HCT116 (cell line): ENCODE results near the gene HMSD. TPM values are rescaled to one million over a fixed set of nuclear protein-coding genes. Genes with fewer than 3 reads are reported as not detected.
A peak's percentile ranks its signal among the peaks of the same experiment; 100 is the strongest.

Experiments
- ATAC-seq: fragments of 200-7000 bp; cut with Tn5 transposase; 2 replicates; pipeline ENCODE4 v1.9.1; 2020; ENCODE audit warnings: mild to moderate bottlenecking, moderate library complexity
- BruUV-seq: library from RNA; stranded (reverse); fragments of 400-500 nt; replicated peaks from 2 replicates; lab custom pipeline; 2021; lab: Mats Ljungman, UMichigan
- CTCF ChIA-PET: fragments of 300-600 bp; sonication (Branson Sonifier 250); formaldehyde crosslinking; loops from one replicate; lab custom pipeline; 2021; ENCODE audit warnings: antibody characterized with exemption; lab: Charles Lee
- POLR2A ChIA-PET: fragments of 300-600, 350-600 bp; sonication (Branson Sonifier 250); formaldehyde crosslinking; loops from one replicate; lab custom pipeline; 2021; ENCODE audit warnings: antibody characterized with exemption; lab: Charles Lee
- RAD21 ChIA-PET, 2 experiments: fragments of 300-600 bp; sonication (Branson Sonifier 250); formaldehyde crosslinking; loops; one replicate each; lab custom pipeline; 2023; ENCODE audit warnings: low total read pairs in 2 of 2; ENCODE audit not compliant: uncharacterized antibody in 2 of 2, unreplicated experiment in 2 of 2, low non-redundant PET in 1 of 2; lab: Charles Lee
- DNase-seq: peaks from one replicate; pipeline ENCODE4 v3.0.0-alpha.2; 2010; ENCODE audit warnings: low read depth, low spot score
- H2AFZ ChIP-seq: fragments of 200-600 bp; shearing (Covaris generic), sonication (generic); 2 replicates; pipeline ENCODE4 v1.6.1; 2017; ENCODE audit warnings: low read depth, mixed run types, mixed read lengths, antibody characterized with exemption, low read length; ENCODE audit not compliant: poor library complexity, severe bottlenecking
- H3K27ac ChIP-seq: 2 replicates; pipeline ENCODE4 v1.5.1; 2012; ENCODE audit warnings: low read depth, low read length
- H3K27me3 ChIP-seq: fragments of 200-600 bp; sonication (generic); 2 replicates; pipeline ENCODE4 v1.6.1; 2016; ENCODE audit warnings: mixed run types, low read length, mixed read lengths; ENCODE audit not compliant: insufficient read depth
- H3K36me3 ChIP-seq, 2 experiments: fragments of 200-500 bp in 1 of 2; fragments of 200-600 bp in 1 of 2; sonication (Bioruptor generic) in 1 of 2; sonication (generic) in 1 of 2; 2 replicates each; pipeline versions ENCODE4 v1.5.1 to v1.6.1; 2014 to 2016; ENCODE audit warnings: low read length in 2 of 2, inconsistent platforms in 1 of 2, mixed read lengths in 1 of 2, mixed run types in 1 of 2; ENCODE audit not compliant: insufficient read depth in 2 of 2, control insufficient read depth in 1 of 2
- H3K4me1 ChIP-seq, 2 experiments: fragments of 200-600 bp in 1 of 2; sonication (generic) in 1 of 2; 2 replicates each; pipeline versions ENCODE4 v1.5.1 to v1.6.1; 2012 to 2017; ENCODE audit warnings: low read length in 2 of 2, inconsistent platforms in 1 of 2, mild to moderate bottlenecking in 1 of 2, mixed read lengths in 1 of 2, mixed run types in 1 of 2, moderate library complexity in 1 of 2; ENCODE audit not compliant: insufficient read depth in 2 of 2, control insufficient read depth in 1 of 2
- H3K4me2 ChIP-seq: fragments of 200-600 bp; sonication (generic); 2 replicates; pipeline ENCODE4 v1.6.1; 2017; ENCODE audit warnings: mixed run types, low read length, mixed read lengths
- H3K4me3 ChIP-seq, 2 experiments: fragments of 200-600 bp in 1 of 2; sonication (generic) in 1 of 2; replicated peaks in 1 of 2; 2 replicates each; pipeline ENCODE4 v1.5.1; 2011 to 2016; ENCODE audit warnings: low read length in 2 of 2, control low read depth in 1 of 2, low read depth in 1 of 2, mild to moderate bottlenecking in 1 of 2, mixed read lengths in 1 of 2, mixed run types in 1 of 2
- H3K79me2 ChIP-seq: fragments of 200-600 bp; sonication (generic); 2 replicates; pipeline ENCODE4 v1.6.1; 2017; ENCODE audit warnings: mild to moderate bottlenecking, mixed run types, low read length, moderate library complexity, mixed read lengths; ENCODE audit not compliant: insufficient read depth
- H3K9ac ChIP-seq: fragments of 200-600 bp; sonication (generic); 2 replicates; pipeline ENCODE4 v1.6.1; 2016; ENCODE audit warnings: low read length, mixed read lengths
- H3K9me2 ChIP-seq: fragments of 200-600 bp; sonication (generic), shearing (Covaris generic); 2 replicates; pipeline ENCODE4 v1.6.1; 2017; ENCODE audit warnings: mixed run types, mild to moderate bottlenecking, moderate library complexity; ENCODE audit not compliant: insufficient read depth
- H3K9me3 ChIP-seq, 2 experiments: fragments of 200-500 bp in 1 of 2; fragments of 200-600 bp in 1 of 2; sonication (Bioruptor generic) in 1 of 2; sonication (generic) in 1 of 2; 2 replicates each; pipeline ENCODE4 v1.6.1; 2014 to 2017; ENCODE audit warnings: low read length in 2 of 2, mixed read lengths in 2 of 2, inconsistent platforms in 1 of 2, low read depth in 1 of 2, mild to moderate bottlenecking in 1 of 2, mixed run types in 1 of 2, moderate library complexity in 1 of 2; ENCODE audit not compliant: control insufficient read depth in 1 of 2, insufficient read depth in 1 of 2
- H4K20me1 ChIP-seq: fragments of 200-600 bp; sonication (generic), shearing (Covaris generic); 2 replicates; pipeline ENCODE4 v1.6.1; 2017; ENCODE audit warnings: mixed run types, mild to moderate bottlenecking, moderate library complexity; ENCODE audit not compliant: insufficient read depth
- CEBPB ChIP-seq: IDR thresholded peaks from 2 replicates; pipeline ENCODE4 v1.6.1; 2012; ENCODE audit warnings: low read depth
- EGR1 ChIP-seq: IDR thresholded peaks from 2 replicates; pipeline ENCODE4 v1.6.1; 2012; ENCODE audit warnings: low read depth
- ELF1 ChIP-seq: IDR thresholded peaks from 2 replicates; pipeline ENCODE4 v1.6.1; 2012; ENCODE audit warnings: low read depth, borderline replicate concordance
- EZH2phosphoT487 ChIP-seq: fragments of 200-600 bp; IDR thresholded peaks from 2 replicates; pipeline ENCODE4 v1.6.1; 2018; ENCODE audit warnings: antibody characterized with exemption, borderline replicate concordance
- FOSL1 ChIP-seq: IDR thresholded peaks from 2 replicates; pipeline ENCODE4 v1.6.1; 2012; ENCODE audit warnings: low read depth
- JUND ChIP-seq: IDR thresholded peaks from 2 replicates; pipeline ENCODE4 v1.6.1; 2012
- POLR2AphosphoS5 ChIP-seq: IDR thresholded peaks from 2 replicates; pipeline ENCODE4 v1.6.1; 2011; ENCODE audit warnings: mild to moderate bottlenecking, low read depth, low read length, moderate library complexity
- RAD21 ChIP-seq: IDR thresholded peaks from 2 replicates; pipeline ENCODE4 v1.6.1; 2012; ENCODE audit warnings: low read depth, mild to moderate bottlenecking
- SIN3A ChIP-seq: IDR thresholded peaks from 2 replicates; pipeline ENCODE4 v1.6.1; 2012; ENCODE audit warnings: low read depth
- SP1 ChIP-seq: IDR thresholded peaks from 2 replicates; pipeline ENCODE4 v1.6.1; 2012; ENCODE audit warnings: low read depth
- TCF7L2 ChIP-seq: IDR thresholded peaks from 2 replicates; pipeline ENCODE4 v1.7.0; 2011; ENCODE audit warnings: borderline replicate concordance, inconsistent platforms; ENCODE audit not compliant: insufficient read depth, insufficient read length; ENCODE audit errors: extremely low read depth
- YY1 ChIP-seq: IDR thresholded peaks from 2 replicates; pipeline ENCODE4 v1.6.1; 2011; ENCODE audit warnings: low read length, low read depth, moderate library complexity, mild to moderate bottlenecking; ENCODE audit not compliant: insufficient replicate concordance; ENCODE audit errors: extremely low read depth
- ZFX ChIP-seq: fragments of 450-650 bp; IDR thresholded peaks from 2 replicates; pipeline ENCODE4 v1.6.1; 2017
- intact Hi-C: fragments of 100-400 bp; cut with micrococcal nuclease; formaldehyde crosslinking; loops from 2 replicates; pipeline ENCODE4 v1.10.0; 2022
- total RNA-seq: library from RNA; stranded (reverse); gene quantifications from one replicate; pipeline ENCODE4 v1.2.1, GENCODE V29; 2021; ENCODE audit not compliant: unreplicated experiment
- TF ChIP-seq, protein P1 (sequence below): IDR thresholded peaks from 2 replicates; pipeline ENCODE4 v1.6.1; 2012; ENCODE audit warnings: low read depth
- TF ChIP-seq, protein P2 (sequence below), 3 experiments: fragments of 200-600 bp in 1 of 3; sonication (generic) in 1 of 3; IDR thresholded peaks in 2 of 3; conservative IDR thresholded peaks in 1 of 3; 2 replicates each; pipeline ENCODE4 v1.5.1; 2012 to 2017; ENCODE audit warnings: low read depth in 2 of 3, low read length in 2 of 3, antibody characterized with exemption in 1 of 3, borderline replicate concordance in 1 of 3, control low read depth in 1 of 3, mild to moderate bottlenecking in 1 of 3, mixed read lengths in 1 of 3, mixed run types in 1 of 3, moderate library complexity in 1 of 3; ENCODE audit not compliant: insufficient read depth in 1 of 3

HMSD gene
- total RNA-seq, 1 experiment from 2014 or later: 5.3 TPM

GRCh38 chr18:63979409-63979920 is 30.4 kb downstream of the HMSD start:
- BruUV-seq: no TSS peak

GRCh38 chr18:63980027-63980426 is 30.9 kb downstream of the HMSD start:
- no peak overlapping the region for H3K27ac ChIP-seq
- no peaks in the 10 kb centered on the region for H4K20me1 ChIP-seq
- ATAC-seq: no peak
- ChIA-PET RAD21 (no interaction called here), CTCF (no interaction called here), POLR2A (no interaction called here)
- H3K4me1 ChIP-seq: peaks cover 0 to 6% of the 10 kb centered on the region in 2 experiments; a peak in 3 of 4 replicates
- H2AFZ ChIP-seq: no peak overlapping the region
- H3K36me3 ChIP-seq: no peaks in the 10 kb centered on the region
- H3K9ac ChIP-seq: no peak overlapping the region
- no peaks in the 10 kb centered on the region for H3K9me3 ChIP-seq
- no peaks in the 10 kb centered on the region for H3K9me2 ChIP-seq
- H3K27me3 ChIP-seq: no peaks in the 10 kb centered on the region
- no TSS peak for BruUV-seq
- no peak for DNase-seq
- H3K4me2 ChIP-seq: no peak overlapping the region
- intact Hi-C loops: no loop called here
- no peak overlapping the region for H3K4me3 ChIP-seq
- no peaks in the 10 kb centered on the region for H3K79me2 ChIP-seq
- no peak for TF ChIP-seq EGR1
- no peak for TF ChIP-seq JUND
- TF ChIP-seq CEBPB: no peak
- no peak for TF ChIP-seq ELF1
- no peak for TF ChIP-seq ZFX
- TF ChIP-seq, protein P1, sequence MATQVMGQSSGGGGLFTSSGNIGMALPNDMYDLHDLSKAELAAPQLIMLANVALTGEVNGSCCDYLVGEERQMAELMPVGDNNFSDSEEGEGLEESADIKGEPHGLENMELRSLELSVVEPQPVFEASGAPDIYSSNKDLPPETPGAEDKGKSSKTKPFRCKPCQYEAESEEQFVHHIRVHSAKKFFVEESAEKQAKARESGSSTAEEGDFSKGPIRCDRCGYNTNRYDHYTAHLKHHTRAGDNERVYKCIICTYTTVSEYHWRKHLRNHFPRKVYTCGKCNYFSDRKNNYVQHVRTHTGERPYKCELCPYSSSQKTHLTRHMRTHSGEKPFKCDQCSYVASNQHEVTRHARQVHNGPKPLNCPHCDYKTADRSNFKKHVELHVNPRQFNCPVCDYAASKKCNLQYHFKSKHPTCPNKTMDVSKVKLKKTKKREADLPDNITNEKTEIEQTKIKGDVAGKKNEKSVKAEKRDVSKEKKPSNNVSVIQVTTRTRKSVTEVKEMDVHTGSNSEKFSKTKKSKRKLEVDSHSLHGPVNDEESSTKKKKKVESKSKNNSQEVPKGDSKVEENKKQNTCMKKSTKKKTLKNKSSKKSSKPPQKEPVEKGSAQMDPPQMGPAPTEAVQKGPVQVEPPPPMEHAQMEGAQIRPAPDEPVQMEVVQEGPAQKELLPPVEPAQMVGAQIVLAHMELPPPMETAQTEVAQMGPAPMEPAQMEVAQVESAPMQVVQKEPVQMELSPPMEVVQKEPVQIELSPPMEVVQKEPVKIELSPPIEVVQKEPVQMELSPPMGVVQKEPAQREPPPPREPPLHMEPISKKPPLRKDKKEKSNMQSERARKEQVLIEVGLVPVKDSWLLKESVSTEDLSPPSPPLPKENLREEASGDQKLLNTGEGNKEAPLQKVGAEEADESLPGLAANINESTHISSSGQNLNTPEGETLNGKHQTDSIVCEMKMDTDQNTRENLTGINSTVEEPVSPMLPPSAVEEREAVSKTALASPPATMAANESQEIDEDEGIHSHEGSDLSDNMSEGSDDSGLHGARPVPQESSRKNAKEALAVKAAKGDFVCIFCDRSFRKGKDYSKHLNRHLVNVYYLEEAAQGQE: no peak
- no peak for TF ChIP-seq EZH2phosphoT487
- no peak for TF ChIP-seq SP1
- no peak for TF ChIP-seq FOSL1
- no peak for TF ChIP-seq SIN3A
- TF ChIP-seq YY1: no peak

More at GRCh38 chr18:63979409-63979920, 30.4 kb downstream of the HMSD start:
- H3K4me3 ChIP-seq: no peak overlapping the region
- RAD21 ChIA-PET: no interaction called here
- no peaks in the 10 kb centered on the region for H3K9me3 ChIP-seq
- peak overlapping the region; percentile 60 for H2AFZ ChIP-seq
- no peaks in the 10 kb centered on the region for H3K9me2 ChIP-seq
- POLR2A ChIA-PET: no interaction called here
- H3K9ac ChIP-seq: no peak overlapping the region
- TF ChIP-seq TCF7L2 (no peak), CEBPB (no peak), POLR2AphosphoS5 (no peak), JUND (no peak), RAD21 (peak; percentile 62)
- TF ChIP-seq, protein P2, sequence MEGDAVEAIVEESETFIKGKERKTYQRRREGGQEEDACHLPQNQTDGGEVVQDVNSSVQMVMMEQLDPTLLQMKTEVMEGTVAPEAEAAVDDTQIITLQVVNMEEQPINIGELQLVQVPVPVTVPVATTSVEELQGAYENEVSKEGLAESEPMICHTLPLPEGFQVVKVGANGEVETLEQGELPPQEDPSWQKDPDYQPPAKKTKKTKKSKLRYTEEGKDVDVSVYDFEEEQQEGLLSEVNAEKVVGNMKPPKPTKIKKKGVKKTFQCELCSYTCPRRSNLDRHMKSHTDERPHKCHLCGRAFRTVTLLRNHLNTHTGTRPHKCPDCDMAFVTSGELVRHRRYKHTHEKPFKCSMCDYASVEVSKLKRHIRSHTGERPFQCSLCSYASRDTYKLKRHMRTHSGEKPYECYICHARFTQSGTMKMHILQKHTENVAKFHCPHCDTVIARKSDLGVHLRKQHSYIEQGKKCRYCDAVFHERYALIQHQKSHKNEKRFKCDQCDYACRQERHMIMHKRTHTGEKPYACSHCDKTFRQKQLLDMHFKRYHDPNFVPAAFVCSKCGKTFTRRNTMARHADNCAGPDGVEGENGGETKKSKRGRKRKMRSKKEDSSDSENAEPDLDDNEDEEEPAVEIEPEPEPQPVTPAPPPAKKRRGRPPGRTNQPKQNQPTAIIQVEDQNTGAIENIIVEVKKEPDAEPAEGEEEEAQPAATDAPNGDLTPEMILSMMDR (IDR thresholded peaks at IDR 0.05 in 2 of 3, conservative IDR thresholded peaks at IDR 0.05 in 1 of 3; ENCODE audit: borderline replicate concordance in 1 of 3, insufficient read depth in 1 of 3, low read depth in 2 of 3, low read length in 2 of 3): peak; percentile 45 to 95 (median 89); a peak in 5 of 6 replicates
- intact Hi-C loops: no loop called here
- ATAC-seq: peak; percentile 87
- peaks cover 0 to 6% of the 10 kb centered on the region in 2 experiments; a peak in 3 of 4 replicates for H3K4me1 ChIP-seq
- H3K27me3 ChIP-seq: no peaks in the 10 kb centered on the region
- CTCF ChIA-PET: no interaction called here
- peak overlapping the region; percentile 22 for H3K4me2 ChIP-seq
- H3K36me3 ChIP-seq: no peaks in the 10 kb centered on the region
- no peaks in the 10 kb centered on the region for H3K79me2 ChIP-seq
- peak; percentile 41 for DNase-seq
- no peaks in the 10 kb centered on the region for H4K20me1 ChIP-seq
- no peak overlapping the region for H3K27ac ChIP-seq
